Kidney tubule cell (primary cell): ENCODE measurements around the gene APOBR.
"Not testable (repeated sequence)": the region's sequence is repeated elsewhere in the genome, so short reads cannot be mapped to it uniquely, and the experiment has no call there.

Source experiments
- DNase-seq: peaks from one replicate; pipeline ENCODE4 v3.0.0-alpha.2; 2018; ENCODE audit warnings: low spot score

The APOBR gene

DNA sequence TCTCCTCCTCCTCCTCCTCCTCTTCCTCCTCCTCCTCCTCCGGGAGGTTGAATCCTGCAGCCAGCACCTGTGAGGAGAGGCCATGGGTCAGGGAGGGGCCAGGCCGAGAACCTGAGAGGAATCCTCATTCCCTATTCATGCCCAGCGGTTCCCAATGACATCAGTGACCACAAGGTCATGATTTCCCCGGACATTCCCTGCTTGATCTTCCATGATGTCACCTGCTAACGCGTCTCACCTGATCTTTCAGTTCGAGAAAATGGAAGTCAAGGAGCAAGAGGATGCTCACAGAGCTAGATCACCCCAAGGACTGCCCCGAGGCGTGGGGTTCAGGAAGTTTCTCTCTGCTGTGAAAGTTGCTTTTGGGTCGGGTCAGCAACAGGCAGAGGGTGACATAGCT, 5.4 kb downstream of the APOBR start:
- peak; percentile 72 for DNase-seq

DNA sequence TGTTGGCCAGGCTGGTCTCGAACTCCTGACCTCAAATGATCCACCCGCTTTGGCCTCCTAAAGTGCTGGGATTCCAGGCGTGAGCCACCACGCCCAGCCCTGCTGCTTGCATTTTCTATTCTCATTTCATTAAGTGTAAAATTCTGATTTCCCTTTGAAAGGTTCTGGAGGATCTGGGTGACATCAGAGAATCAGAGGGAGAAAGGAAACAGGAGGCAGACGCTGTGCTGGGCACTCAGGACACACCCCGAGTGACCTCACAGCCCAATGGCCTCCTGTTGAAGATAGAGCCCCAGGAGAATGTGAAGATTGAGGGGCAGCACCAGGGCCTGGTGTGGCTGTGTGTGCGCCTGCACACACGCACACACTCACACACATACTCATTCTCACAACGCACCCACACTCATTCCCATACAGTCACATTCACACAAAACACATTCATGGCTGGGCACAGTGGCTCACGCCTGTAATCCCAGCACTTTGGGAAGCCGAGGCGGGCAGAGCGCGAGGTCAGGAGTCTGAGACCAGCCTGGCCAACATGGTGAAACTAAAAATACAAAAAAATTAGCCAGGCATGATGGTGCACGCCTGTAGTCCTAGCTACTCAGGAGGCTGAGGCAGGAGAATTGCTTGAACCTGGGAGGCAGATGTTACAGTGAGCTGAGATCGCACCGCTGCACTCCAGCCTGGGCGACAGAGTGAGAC, 6.2 kb downstream of the APOBR start:
- not testable (repeated sequence) for DNase-seq

DNA sequence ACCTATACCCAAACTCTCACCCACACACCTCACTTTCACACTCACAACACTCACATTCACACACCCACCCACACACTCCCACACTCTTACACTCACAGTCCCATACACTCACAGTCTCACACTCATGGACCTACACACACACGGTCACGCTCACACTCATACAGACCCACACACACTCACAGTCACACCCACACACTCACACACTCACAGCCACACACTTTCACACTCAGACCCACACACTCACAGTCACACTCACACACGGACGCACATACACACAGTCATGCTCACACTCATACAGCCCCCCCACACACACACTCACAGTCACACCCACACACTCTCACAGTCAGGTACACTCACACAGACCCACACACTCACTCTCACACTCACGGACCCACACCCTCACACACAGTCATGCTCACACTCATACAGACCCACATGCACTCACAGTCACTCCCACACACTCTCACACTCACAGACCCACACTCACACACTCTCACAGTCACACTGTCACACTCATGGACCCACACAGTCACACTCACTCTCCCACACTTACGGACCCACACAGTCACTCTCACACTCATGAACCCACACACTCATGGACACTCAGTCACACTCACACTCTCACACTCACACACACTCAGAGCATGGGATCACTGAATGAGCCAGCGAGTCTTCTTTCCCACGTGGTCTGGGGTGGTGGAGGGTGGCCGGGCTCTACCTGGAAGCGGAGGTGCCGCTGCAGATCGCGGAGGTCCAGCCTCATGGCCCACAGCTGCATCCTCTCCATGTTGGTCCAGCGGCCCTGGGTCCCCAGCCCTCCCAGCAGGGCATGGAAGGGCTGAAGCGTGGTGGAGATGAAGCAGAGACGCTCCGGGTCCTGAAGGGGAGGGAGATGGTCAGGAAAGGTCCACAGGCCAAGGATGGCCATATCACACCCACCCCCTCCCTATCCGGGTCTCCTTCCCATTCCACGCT, 7.1 kb downstream of the APOBR start:
- DNase-seq, result no peak

DNA sequence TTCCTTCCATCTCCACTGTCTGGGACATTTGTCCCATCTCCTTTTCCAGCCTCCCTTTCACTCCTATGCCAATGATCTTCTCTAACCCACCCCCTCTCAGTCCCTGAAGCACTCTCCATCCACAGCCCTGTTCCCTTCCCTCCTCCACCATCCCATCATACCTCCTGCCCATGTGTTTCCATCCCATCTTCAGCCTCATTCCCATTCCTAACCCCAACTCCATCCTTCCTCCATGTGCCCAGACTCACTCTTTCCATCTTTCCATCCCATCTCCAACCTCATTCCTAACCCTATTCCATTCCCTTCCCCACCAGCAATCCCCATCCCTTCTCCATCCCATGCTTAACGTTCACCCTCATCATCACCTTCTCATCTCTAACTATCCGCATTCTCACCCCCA, 7.8 kb downstream of the APOBR start:
- DNase-seq, result no peak

DNA sequence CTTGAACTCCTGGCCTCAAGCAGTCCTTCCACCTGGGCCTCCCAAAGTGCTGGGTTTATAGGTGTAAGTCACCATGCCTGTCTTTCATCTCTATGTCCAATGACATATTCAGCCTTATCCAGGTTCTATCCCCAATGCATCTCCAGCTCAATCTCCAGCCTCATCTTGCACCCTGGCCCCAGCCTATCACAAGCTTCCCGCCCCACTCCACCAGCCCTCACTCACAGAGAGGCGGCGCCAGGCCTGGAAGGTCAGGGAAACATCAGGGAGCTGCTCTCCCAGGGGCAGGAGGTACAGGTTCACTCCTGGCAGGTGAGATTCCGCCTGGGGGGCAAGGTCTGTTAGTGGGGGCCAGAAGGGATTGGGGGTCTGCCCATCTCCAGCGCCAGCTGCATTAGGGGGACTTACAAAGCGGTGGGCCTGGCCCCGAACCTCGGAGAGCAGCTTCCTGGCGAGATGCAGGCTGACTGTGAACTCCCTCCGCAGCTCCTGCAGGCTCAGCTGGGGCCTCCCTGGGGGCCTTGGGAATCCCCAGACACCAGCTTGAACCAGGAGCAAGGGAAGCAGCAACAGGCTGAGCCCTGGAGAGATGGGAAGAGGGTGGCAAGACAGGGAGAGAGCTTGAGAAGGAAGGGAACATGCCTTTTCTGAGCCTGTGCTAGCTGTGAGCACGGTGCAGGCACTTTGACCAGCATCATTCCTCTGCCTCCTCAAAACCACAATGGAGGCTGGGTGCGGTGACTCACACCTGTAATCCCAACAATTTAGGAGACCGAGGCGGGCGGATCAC, 9.2 kb downstream of the APOBR start:
- DNase-seq, result no peak

DNA sequence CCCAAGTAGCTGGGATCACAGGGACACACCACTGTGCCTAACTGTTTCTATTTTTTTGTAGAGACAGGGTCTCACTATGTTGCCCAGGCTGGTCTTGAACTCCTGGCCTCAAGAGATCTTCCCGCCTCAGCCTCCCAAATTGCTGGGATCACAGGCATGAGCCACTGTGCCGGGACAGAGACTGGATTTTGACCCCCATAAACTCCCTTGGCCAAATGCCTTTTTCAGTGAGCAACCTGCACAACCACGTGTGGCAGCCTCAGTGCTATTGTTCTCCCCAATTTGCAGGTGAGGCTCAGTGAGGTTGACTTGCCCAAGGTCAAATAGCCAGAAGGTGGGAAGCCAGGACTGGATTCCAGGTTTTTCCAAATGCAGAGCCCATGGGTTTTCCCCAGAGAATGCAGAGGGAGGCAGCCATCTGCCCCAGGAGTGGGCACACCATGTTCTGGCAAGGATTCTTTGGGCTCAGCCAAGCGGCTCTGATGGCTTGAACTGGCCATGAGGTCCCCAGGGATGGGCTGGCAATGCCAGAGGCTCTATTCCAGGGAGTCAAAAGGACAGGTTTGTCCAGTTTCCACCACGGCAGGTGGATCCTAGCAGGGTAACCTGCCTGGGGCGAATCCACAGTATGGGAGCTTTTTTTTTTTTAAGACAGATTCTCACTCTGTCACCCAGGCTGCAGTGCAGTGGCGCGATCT, 10.4 kb downstream of the APOBR start:
- peak; percentile 57 for DNase-seq

DNA sequence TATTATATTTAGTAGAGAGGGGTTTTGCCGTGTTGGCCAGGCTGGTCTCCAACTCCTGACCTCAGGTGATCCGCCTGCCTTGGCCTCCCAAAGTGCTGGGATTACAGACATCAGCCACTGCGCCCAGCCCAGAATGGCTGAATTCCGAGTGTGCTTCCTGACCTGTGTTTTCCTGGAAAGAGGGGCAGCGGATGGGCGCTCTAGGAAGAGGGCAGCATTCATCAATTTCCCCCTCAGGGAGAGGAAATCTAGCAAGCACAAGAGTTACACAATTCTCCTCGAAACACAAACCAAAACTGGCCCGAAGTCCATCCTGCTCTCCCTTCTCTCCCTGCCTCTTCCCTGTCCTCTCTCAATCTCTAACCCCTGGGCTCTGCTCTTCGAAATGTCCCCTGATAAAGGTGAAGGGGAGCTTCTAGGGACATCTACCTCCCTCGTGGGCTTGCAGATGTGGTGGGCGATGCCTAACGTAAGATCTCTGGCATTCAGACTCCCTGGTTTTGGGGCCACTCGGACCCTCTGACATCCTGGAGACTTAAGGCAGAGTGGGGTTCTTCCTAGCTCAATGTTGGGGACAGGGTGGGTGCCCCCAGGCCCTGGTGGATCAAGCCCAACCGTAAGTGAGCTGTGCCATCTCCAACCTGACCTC, 11.2 kb downstream of the APOBR start:
- no peak for DNase-seq

DNA sequence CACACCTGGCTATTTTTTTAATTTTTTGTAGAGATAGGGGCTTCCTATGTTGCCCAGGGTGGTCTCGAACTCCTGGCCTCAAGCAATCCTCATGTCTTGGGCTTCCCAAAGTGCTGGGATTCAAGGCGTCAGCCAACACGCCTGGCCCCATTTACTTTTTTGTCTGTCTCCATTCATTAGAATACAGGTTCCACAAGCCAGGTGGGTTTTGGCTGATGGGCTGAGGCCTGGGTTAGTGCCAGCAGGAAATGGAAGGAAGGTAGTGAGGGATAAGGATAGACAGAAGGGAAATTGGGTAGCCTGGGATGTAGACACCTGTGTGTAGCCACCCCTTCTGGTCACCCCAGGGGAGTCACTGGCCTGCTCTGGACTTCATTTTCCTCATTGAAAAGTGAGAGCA, 16.6 kb downstream of the APOBR start:
- no peak for DNase-seq

DNA sequence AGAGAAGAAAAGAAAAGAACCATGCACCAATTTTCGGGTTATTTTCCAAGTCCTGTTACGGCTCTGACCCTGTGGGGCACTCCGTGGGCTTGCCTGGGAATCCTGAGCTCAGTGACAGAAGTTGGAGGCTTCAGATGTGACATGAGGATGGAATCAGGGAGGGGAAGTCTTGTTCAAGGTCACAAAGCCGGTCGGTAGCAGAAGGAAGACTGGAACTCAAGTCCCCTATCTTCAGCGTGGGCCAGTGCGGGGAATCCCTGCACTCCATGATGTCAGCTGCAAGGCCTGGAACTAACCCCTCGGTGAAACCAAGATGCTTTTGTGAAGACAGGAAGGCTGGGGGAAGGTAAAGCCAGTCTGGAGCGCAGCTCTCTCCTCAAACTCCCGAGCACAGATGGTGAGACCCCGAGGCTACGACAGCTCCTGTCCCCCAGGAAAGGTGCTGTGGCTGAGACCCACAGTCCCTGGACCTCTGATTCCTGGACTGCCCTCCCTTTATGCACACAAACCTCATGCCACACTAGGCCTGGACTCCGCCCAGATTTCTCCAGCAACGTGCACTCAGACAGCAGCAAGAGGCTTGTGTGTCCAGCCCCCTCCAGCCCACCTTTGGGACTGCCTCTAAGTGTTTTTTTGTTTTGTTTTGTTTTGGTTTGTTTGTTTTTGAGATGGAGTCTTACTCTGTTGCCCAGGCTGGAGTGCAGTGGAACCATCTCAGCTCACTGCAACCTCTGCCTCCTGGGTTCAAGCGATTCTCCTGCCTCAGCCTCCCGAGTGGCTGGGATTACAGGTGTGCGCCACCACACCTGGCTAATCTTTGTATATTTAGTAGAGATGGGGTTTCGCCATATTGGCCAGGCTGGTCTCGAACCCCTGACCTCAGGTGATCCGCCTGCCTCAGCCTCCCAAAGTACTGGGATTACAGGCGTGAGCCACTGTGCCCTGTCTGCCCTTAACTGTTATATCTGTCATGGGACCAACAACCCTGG, 17.7 kb downstream of the APOBR start:
- DNase-seq, result no peak

DNA sequence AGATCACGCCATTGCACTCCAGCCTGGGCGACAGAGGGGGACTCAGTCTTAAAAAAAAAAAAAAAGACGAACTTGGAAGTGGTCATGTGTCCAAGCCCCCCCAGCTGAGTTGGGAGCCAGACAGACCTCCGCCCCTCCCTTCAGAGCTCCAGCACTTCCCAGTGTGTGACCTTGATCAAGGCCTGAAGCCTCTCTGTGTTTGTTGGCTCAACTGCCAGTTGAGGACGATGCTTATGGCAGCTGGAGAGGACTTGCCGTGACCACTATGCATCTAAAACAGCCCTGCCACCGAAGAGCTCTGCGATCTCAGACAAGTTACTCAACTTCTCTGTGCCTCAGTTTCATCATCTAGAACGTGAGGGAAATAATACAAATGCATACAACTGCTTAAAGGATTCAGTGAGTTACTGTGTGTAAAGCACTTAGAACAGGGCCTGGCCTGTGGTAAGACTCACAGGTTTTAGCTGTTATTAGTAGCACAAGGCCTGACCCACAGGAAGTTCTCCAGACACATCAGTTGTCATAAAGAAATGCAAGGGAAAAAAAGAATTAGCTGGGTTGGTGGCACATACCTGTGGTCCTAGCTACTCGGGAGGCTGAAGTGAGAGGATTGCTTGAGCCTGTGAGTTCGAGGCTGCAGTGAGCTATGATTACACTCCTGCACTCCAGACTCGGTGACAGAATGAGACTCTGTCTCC, 19.2 kb downstream of the APOBR start:
- DNase-seq, result no peak

DNA sequence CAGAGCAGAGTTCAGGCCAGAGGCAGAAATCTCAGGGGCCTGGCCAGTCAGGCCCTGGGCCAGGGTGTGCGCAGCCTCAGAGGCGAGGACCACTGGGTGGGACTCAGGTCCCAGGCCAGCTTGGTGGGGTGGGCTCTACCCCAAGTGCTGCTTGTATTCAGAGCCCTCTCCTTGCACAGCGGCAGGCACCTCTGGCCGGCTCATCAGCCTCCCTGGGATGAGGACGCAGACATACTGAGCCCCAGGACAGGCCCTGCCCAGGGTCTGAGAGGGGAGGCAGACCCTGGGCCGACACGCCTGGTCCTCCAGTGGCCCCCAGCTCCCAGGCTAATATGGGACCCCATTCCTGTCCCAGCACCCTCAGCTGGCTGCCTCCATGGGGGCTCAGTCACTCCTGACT, 19.8 kb downstream of the APOBR start:
- DNase-seq, result no peak

DNA sequence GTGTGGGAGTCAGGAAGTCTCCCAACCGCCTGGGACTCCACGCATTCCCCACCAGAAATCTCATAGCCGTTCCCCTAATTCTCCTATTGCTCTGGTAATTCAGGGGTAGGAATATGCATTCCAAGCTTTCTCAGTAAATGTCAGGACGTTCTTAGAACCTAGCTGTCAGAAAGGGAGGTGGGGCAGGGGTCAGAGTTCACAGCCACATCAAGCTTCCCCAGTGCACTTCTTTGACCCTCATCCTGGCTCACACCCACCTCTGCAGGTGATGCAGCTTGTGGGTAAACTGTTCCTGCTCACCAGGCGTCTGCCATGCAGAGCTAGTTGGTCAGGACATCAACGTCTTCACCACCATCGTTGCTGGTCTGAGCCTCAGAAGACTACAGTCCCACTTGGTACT, 26.2 kb downstream of the APOBR start:
- no peak for DNase-seq

DNA sequence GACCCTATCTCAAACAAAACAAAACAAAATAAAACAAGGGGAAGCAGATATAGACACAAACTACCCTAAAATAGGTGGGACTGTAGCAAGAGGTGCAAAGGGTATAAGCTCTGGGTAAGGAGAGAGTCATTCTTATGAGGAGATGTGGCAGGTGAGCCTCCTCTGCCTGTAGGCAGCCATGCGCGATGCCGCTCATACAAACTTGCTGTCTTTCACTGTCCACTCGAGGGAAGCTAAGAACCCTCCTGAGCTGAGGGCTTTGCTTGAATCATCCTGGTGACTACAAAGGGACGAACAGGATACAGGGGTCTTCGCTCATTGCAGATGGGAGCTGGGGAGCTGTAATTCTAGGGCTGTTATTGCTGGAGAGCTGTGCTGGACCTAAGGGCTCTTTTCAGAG, 27.0 kb downstream of the APOBR start:
- DNase-seq, result no peak

DNA sequence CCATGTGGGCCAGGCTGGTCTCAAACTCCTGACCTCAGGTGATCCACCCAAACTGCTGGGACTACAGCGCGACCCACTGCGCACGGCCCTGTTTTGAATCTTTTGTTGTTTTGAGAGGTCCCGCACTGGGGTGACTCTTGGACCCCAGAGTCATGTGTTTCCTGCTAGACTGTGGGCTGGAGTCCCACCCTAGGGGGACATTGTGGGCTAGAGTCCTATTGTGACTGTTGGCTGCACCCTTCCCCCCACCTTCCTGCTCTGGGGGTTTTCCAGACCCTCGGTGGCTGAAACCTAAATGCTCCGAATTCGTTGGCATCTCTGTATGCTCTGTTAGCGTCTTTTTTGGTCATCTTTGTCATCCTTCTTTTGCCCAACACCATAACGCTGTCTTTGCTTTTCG, 28.3 kb downstream of the APOBR start:
- DNase-seq, result no peak

DNA sequence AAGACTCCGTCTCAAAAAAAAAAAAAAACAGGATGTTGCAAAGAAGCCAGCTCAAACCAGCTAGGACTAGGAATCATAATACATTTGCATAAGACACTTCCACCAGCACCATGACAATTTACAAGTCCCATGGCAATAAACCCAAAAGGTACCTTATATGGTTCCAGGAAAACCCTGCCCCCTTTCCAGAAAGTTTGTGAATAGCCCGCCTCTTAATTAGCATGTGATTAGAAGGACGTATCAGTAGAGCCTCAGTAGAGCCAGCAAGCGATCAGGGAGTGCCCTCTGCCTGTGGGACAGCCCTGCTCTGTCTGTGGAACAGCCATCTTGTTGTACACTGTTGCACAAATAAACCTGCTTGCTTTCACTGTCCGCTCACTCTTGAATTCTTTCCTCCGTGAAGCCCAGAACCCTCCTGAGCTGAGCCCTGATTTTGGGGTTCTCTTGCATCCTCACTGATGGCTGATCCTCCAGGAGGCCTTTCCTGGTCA, 30.3 kb downstream of the APOBR start:
- DNase-seq, result no peak

DNA sequence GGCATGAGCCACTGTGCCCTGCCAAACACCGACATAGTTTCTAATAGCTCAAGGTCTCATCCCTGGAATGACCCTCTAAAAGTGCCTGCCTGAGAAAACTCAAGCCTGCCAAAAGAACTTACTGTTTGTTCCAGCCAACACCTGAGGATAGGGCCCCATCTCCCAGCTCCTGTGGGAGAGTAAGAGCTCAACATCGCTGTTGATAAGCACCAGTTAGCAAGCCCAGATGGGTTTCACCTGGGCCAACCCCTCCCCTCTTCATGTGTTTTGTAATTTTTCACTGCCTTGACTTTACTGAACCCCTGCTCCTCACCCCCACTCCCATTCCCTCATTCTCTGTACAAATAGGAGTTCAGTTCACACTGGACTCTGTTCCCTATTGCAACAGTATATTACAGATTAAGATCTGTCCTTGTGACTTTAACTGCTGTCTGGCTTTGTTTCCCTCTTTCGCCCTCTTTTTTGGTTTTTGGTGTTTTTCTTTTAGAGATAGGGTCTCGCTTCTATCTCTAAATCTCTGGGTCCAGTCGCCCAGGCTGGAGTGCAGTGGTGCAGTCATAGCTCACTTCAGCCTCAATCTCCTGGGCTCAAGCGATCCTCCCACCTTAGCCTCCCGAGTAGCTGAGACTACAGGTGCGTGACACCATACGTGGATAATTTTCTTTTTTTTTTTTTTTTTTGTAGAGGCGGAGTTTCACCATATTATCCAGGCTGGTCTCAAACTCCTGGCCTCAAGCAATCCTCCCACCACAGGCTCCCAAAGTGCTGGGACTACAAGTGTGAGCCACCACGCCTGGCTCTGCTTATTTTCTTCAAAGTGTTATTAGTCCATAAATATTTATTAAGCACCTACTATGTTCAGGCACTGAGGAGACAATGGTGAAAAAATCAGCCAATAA, 32.0 kb downstream of the APOBR start:
- no peak for DNase-seq

DNA sequence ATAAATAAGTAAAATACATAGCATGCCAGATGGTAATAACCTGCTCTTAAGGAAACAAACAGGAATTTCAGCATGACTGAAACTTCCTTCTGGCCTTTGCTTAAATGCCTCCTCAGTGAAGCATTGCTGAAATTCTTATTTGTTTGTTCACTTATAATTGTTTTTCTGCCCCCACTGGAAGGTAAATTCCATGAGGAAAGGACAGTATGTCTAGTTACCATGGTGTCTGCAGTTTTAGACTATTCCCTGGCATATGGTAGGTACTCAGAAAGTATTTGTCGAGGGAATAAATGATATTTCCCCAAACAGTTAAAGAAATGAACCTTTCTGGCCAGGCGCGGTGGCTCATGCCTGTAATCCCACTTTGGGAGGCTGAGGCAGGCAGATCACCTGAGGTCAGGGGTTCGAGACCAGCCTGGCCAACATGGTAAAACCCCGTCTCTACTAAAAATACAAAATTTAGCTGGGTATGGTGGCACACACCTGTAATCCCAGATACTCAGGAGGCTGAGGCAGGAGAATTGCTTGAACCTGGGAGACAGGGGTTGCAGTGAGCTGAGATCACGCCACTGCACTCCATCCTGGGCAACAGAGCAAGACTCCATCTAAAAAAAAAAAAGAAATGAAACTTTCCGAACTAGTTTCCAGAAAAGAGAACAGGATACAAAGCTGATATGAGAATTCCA, 32.8 kb downstream of the APOBR start:
- peak; percentile 69 for DNase-seq

DNA sequence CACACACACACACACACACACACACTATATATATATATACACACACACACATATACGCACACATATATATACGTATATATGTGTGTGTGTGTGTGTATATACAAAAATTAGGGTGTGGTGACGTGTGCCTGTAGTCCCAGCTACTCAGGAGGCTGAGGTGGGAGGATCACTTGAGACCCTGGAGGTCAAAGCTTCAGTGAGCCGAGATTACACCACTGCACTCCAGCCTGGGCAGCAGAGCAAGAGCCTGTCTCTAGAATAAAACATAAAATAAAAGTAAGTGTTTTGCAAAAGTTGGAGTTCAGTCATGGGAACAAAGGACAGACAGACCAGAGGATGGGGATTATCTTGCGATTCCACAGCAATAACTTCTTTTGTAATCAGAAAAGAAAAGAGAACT, 33.5 kb downstream of the APOBR start:
- DNase-seq, result no peak
